GM19023 (cell line): ENCODE data around the gene SOX6.
"Not testable (repeated sequence)": the region's sequence is repeated elsewhere in the genome, so short reads cannot be mapped to it uniquely, and the experiment has no call there.

Source experiments
- ATAC-seq: cut with Tn5 transposase; IDR thresholded peaks from one replicate; pipeline ENCODE4 v1.9.1; 2021; ENCODE audit warnings: mild to moderate bottlenecking, moderate library complexity; ENCODE audit not compliant: unreplicated experiment

SOX6 gene

DNA sequence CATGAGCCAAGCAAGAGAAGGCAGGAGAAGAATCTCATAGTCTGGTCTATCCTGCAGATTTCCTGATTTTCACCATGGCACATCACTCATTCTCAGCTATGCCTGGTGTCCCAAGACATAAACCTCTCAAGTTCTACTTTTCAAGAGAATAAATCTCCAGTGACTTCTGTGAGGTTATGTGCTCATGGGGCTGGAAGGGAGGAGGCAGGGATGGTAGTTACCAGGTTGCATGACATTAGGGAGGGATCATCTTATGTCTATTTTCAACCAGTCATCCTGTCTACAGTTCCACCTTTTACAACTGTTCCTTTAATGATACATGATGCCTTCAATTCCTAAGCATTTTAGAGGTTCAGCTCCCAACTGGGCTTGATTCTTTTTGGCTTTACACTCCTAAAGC is 297.7 kb downstream of the SOX6 start:
- no peak for ATAC-seq

DNA sequence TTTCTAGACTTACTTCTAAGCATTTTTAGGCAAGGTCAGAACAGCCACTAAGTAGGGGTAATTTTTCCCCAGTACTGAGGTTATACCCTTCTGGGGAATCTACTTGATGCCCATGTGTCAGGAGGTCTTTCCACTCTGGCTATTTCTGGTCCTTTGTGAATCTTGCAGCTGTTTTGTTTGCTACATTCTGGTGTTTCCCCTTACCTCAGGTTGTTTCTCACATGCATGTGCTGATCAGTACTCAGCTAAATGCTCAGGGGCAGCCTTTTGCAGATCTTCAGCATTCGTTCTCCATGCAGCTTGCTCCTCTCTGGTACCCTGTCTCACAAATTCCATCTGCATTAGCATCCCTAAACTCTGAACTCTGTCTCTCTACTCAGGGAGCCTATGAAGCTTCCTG is 303.6 kb downstream of the SOX6 start:
- no peak for ATAC-seq

GRCh38 chr11:16049611-16050010 is 306.7 kb downstream of the SOX6 start:
- no peak for ATAC-seq

DNA sequence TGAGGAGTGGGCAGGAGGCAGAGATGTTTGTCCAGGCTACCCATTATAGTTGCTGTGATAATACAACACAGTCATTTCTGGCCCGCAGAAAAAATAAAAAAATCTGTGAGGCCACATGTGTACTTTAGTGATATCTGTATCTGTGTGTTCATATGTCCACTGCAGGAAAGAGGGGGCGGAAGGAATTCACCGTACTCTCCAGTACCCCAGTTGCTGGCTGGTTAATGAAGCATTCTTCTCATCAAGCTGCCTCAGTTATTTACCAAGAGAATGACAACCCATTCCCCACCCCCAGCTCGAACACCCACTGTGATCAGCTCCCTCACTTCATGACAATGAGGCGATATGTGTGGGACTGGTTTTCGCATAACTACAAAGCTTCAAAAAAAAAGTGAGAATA is 309.3 kb downstream of the SOX6 start:
- ATAC-seq = no peak

GRCh38 chr11:16043617-16044016 is 312.7 kb downstream of the SOX6 start:
- no peak for ATAC-seq

DNA sequence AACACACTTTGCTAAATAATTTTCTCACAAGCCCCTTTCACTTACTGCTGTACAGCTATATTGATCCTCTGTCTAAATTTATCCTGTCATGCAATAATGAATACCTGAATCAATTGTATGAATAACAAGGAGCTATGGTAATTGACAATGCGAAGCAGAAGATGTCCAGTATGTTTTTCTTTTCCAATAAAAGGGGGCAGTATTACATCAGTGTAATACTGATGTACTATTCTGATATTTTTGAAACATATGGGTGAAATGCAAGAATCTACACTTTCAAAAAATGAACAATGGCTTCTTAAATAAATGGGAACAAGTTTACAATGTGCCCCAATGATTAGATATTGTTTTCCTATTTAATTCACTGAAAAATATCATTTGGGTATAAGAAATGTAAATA is 315.1 kb downstream of the SOX6 start:
- ATAC-seq = no peak

DNA sequence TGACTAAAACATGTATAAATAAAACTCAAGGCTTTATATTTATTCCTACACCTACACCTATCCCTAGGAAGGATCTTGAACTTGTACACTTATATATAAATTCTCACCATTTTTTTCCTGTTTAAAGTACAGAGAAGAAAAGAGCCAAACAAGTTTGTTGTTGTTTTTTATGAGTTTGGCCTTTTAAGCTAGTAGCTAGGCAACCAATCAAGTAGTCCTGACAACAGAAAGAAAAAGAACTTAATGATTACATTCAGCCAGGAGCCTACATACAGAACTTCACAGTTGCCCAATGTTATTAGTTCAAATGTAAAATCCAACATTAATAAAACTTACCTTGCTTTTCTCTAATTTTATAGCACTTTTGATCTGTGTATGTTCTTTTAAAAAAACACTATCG is 316.2 kb downstream of the SOX6 start:
- no peak for ATAC-seq

GRCh38 chr11:16037179-16037578 is 319.2 kb downstream of the SOX6 start:
- ATAC-seq = no peak

DNA sequence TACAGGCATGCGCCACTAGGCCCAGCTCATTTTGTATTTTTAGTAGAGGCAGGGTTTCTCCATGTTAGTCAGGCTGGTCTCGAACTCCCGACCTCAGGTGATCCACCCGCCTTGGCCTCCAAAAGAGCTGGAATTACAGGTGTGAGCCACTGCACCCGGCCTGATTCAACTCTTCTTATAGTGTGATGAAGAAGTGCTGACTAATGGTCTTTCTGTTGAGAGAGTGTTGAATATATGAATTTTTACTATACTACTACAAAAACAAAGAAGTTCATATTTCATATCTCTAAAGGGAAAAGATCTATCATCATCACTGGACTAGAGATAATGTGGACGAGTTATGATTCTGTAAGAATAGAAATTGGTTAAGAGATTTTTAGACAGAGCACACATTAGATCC is 320.1 kb downstream of the SOX6 start:
- no peak for ATAC-seq

DNA sequence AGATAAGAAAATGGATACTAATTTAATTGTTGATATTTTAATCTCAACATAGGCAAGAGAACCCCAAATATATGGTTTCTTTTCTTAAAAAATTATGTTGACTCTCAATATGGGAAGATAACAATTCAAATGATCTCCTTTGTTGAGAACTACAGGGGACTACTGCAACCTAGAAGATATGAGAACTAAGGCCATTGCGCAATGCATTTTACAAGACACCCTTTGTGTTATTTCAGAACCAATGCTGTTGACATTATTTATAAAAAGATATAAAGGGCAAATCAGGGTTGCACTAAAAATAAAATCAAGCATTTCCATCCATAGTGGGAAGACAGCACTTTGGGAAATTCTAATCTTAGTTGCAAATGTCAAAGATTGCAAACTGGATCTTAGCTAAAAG is 322.3 kb downstream of the SOX6 start:
- no peak for ATAC-seq

- ATAC-seq = no peak
Observed at GRCh38 chr11:16032974-16033373, 323.4 kb downstream of the SOX6 start.

DNA sequence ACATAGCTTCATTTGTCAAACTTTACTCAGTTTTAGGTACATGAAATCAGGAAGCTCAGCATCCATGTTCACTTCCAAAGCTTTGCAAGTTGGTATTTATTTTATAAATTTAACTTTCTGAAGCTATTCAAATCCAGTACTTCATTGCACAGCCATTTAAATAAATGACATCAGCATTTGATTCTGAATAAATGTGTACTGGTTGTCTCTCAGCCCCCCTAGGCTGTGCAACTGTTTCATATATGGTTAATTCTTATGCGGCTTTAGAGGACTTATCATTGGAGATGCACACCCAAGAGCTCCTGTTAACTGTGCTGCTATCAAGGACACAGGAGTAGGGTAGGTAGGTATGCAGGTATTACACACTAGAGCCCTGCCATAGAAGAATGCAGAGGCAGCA is 325.1 kb downstream of the SOX6 start:
- ATAC-seq = no peak

DNA sequence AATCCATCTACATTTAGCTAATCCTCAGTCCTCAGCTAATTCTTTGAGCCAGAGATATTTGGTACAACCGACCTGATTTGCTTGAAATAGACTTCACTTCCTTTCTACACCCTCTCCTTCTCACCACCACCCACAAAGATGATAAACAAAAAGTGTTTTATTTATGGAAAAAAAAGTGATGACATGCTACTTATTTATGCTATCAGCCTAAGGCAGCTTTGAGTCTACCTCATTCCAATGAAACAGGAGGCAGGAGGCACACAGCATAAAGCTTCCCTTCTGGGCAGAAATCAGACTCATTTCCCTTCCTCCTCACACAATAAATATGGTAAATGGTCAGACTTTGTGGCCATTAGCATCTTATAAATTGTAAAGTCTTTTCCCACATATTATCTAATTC is 325.7 kb downstream of the SOX6 start:
- ATAC-seq = no peak

DNA sequence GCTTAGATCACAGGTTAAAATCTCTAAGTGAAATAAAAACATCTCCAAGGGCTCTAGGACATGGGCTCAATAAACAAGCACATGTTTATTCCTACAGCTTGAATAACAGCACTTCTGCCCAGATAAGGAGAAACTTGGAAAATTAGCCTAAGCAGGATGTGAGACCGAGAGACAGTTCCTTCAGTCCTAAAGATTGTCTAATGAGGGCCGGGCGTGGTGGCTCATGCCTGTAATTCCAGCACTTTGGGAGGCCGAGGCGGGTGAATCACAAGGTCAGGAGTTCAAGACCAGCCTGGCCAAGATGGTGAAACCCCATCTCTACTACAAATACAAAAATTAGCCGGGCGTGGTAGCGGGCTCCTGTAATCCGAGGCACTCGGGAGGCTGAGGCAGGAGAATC is 327.2 kb downstream of the SOX6 start:
- ATAC-seq = not testable (repeated sequence)

- no peak for ATAC-seq
Observed at GRCh38 chr11:16028419-16028818, 327.9 kb downstream of the SOX6 start.

DNA sequence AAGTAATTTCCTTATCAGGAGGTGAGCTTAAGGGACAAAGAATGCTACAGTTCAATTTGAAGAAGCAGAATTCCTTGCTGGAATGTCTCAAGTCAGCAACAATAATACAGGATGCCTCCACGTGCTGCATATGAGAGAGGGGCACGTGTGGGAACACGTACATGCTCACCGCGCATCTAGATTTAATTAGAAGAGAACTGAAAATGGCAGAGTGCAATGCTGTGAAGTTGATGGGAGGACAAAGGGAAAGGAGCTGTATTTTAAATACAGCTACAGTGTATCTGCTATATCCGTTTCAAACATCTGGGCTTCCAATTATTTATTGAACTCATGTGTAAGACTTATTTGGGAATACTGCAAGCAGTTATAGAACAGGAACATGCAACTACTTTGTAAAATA is 328.7 kb downstream of the SOX6 start:
- ATAC-seq = no peak

GRCh38 chr11:16026849-16027248 is 329.5 kb downstream of the SOX6 start:
- no peak for ATAC-seq

GRCh38 chr11:16018931-16019330 is 337.4 kb downstream of the SOX6 start:
- no peak for ATAC-seq

DNA sequence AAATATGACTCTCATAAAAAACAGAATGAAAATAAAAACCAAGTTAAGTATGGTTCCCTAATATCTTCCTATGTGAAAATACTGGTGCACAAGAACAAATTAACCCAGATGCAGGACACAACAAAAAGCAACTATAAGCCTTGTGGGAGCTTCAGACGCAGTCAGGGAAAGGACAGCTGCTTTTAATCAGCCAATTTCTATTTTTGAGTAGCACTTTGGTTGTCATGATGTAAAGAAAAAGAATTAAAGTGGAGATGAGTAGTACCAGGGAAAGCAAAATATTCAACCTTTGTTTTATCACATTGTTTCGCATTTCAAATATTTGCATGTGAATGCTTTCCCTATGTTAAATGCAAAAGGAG is 339.9 kb downstream of the SOX6 start:
- no peak for ATAC-seq

- no peak for ATAC-seq
Observed at GRCh38 chr11:16015741-16016467, 340.4 kb downstream of the SOX6 start.

- no peak for ATAC-seq
Observed at GRCh38 chr11:16013649-16014275, 342.6 kb downstream of the SOX6 start.

GRCh38 chr11:16013242-16013641 is 343.1 kb downstream of the SOX6 start:
- no peak for ATAC-seq
